ENCODE results near the gene MTNR1B. TPM values are rescaled to one million over a fixed set of nuclear protein-coding genes. Genes with fewer than 3 reads are reported as not detected.

Gene MTNR1B
- total RNA-seq, 6 donors from 2014 or later: not detected

DNA sequence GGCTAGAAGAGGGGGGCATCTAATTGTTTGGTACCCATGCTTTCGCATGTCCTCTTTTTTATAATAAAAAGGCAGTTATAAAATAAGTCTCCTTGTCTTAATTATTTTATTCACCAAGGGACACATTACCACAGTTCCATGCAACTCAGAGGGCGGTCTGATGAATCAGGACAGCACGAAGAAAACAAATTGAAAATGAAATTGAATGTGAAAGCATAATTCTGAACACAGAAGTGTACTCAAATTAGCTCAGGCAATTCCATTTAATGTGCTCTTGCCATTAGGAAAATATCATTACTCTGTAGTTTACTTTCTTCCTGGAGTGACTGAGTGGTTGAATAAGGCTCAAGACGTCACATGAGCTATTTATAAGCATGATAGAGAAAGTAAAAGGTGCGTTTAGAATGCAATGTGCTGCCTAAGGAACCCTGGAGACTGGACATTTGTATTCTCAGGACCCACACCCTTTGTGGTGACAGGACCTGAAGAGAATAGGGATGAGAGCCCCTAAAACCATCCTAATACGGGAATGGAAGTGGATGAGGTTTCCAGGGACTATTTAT lies 59.6 kb downstream of the MTNR1B start:
- H3K4me1 ChIP-seq: no peaks in the 10 kb centered on the region
- WGBS, 2 donors: 63 to 65% methylated on average over 6 of the region's 6 CpGs
- H3K9me3 ChIP-seq: no peaks in the 10 kb centered on the region
- H3K27ac ChIP-seq: no peak overlapping the region
- DNase-seq (no peak), ATAC-seq (ENCODE audit: low FRiP score in 2 of 2) (no peak)
- no peaks in the 10 kb centered on the region for H3K36me3 ChIP-seq
- no peak overlapping the region for H3K4me3 ChIP-seq
- H3K27me3 ChIP-seq: no peaks in the 10 kb centered on the region
- TF ChIP-seq EP300 (IDR thresholded peaks at IDR 0.05): no peak
- no peak for TF ChIP-seq POLR2AphosphoS5 (IDR thresholded peaks at IDR 0.05)
- no peak for TF ChIP-seq POLR2A (IDR thresholded peaks at IDR 0.05)

DNA sequence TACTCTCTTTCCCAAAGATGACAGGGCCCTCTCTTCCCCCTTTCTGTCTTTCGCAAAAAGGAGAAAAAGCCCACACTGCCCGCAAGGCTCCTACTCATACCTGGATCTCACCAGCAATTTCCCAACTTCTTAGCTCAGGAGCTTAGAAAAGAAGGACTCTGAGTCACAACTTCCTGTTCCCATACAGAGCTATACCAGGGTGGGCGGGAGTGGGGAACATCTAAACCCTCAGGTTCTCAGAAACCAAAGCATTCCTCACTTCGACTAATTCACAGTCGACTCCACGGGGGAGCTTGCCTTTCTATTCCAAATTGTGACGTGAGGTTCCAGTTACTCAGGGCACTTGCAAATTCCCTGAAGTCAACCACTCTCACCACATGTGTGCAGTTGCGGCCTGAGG lies 61.9 kb downstream of the MTNR1B start:
- Histone ChIP-seq H3K27me3 (no peaks in the 10 kb centered on the region), H3K27ac (no peak overlapping the region), H3K9me3 (no peaks in the 10 kb centered on the region), H3K36me3 (no peaks in the 10 kb centered on the region), H3K4me3 (no peak overlapping the region), H3K4me1 (no peaks in the 10 kb centered on the region)
- WGBS, 2 donors: 72 to 80% methylated on average over 8 of the region's 8 CpGs
- no peak for DNase-seq
- TF ChIP-seq, protein P1, sequence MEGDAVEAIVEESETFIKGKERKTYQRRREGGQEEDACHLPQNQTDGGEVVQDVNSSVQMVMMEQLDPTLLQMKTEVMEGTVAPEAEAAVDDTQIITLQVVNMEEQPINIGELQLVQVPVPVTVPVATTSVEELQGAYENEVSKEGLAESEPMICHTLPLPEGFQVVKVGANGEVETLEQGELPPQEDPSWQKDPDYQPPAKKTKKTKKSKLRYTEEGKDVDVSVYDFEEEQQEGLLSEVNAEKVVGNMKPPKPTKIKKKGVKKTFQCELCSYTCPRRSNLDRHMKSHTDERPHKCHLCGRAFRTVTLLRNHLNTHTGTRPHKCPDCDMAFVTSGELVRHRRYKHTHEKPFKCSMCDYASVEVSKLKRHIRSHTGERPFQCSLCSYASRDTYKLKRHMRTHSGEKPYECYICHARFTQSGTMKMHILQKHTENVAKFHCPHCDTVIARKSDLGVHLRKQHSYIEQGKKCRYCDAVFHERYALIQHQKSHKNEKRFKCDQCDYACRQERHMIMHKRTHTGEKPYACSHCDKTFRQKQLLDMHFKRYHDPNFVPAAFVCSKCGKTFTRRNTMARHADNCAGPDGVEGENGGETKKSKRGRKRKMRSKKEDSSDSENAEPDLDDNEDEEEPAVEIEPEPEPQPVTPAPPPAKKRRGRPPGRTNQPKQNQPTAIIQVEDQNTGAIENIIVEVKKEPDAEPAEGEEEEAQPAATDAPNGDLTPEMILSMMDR (IDR thresholded peaks at IDR 0.05): no peak
- TF ChIP-seq POLR2A (IDR thresholded peaks at IDR 0.05): no peak
- no peak for TF ChIP-seq POLR2AphosphoS5 (IDR thresholded peaks at IDR 0.05)
- no peak for TF ChIP-seq EP300 (IDR thresholded peaks at IDR 0.05)
- no peak for ATAC-seq (ENCODE audit: low FRiP score in 2 of 2)

Small RNA genes lying within 50 kb of the gene (small RNA-seq; reads per million reads assigned to genes)
- gene SNRPGP16: 0 reads per million in 4 donors

Other genes with a start within 250 kb of the MTNR1B start
- 10 to 100 TPM; 11.4 to 37.9 (median 16.7) TPM for gene SLC36A4, start 228.3 kb downstream of the MTNR1B start, total RNA-seq

Data from upper lobe of left lung (tissue), 6 donors.